ENCODE data around the gene NES.

- TF ChIP-seq CTCF (tag by site-specific recombination; IDR thresholded peaks at IDR 0.05) (no peak), ZNF274 (IDR thresholded peaks at IDR 0.05; ENCODE audit: low read length) (no peak), ZNF274 (tag by site-specific recombination; IDR thresholded peaks at IDR 0.05; ENCODE audit: borderline replicate concordance) (no peak)
Observed at GRCh38 chr1:156648496-156648895, 28.7 kb downstream of the NES start.

Data from HEK293 (cell line).